GM12801 (cell line): ENCODE data around the gene NOD1.

Source experiments
- TF ChIP-seq, protein P1 (sequence below): IDR thresholded peaks from one replicate; pipeline ENCODE4 v1.5.1; 2011; ENCODE audit warnings: control low read depth; ENCODE audit not compliant: insufficient read length; ENCODE audit errors: extremely low read depth

The NOD1 gene

DNA sequence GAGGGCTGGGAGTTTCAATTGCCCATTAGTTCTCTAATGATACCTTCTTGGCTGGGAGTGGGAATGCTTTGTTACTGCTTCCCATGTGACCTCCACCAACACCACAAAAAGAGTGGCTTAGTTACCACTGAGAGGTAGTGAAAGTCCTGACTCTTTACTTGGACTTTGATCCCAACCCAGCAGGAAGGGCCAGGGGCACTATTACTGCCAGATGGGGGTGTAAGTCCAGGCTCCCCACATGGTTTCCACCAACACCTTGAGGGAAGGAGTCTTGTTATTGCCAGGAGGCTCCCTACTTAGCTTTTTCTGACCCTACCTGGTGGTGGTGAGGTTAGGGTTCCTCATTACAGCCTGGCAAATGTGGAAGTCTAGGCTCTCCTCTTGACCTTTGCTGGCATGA lies 14.6 kb upstream of the NOD1 start:
- TF ChIP-seq, protein P1, sequence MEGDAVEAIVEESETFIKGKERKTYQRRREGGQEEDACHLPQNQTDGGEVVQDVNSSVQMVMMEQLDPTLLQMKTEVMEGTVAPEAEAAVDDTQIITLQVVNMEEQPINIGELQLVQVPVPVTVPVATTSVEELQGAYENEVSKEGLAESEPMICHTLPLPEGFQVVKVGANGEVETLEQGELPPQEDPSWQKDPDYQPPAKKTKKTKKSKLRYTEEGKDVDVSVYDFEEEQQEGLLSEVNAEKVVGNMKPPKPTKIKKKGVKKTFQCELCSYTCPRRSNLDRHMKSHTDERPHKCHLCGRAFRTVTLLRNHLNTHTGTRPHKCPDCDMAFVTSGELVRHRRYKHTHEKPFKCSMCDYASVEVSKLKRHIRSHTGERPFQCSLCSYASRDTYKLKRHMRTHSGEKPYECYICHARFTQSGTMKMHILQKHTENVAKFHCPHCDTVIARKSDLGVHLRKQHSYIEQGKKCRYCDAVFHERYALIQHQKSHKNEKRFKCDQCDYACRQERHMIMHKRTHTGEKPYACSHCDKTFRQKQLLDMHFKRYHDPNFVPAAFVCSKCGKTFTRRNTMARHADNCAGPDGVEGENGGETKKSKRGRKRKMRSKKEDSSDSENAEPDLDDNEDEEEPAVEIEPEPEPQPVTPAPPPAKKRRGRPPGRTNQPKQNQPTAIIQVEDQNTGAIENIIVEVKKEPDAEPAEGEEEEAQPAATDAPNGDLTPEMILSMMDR: no peak

- TF ChIP-seq, protein P1: no peak
Observed at GRCh38 chr7:30491417-30491816, 12.8 kb upstream of the NOD1 start.

DNA sequence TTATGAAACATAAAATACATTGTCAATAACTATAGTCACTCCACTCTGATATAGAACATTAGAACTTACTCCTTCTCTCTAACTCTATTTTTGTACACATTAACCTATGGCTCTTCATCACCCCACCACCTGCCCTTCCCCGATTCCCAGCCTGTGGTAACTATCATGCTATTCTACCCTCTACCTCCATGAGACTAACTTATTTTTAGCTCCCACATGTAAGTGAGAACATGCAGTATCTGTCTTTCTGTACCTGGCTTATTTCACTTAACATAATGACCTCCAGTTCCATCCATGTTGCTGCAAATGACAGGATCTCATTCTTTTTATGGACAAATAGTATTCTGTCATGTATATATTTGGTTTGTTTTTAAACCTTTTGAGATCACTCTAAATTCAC lies 8.8 kb upstream of the NOD1 start:
- TF ChIP-seq, protein P1: no peak

GRCh38 chr7:30485667-30486066 lies 7.1 kb upstream of the NOD1 start:
- TF ChIP-seq, protein P1: no peak

DNA sequence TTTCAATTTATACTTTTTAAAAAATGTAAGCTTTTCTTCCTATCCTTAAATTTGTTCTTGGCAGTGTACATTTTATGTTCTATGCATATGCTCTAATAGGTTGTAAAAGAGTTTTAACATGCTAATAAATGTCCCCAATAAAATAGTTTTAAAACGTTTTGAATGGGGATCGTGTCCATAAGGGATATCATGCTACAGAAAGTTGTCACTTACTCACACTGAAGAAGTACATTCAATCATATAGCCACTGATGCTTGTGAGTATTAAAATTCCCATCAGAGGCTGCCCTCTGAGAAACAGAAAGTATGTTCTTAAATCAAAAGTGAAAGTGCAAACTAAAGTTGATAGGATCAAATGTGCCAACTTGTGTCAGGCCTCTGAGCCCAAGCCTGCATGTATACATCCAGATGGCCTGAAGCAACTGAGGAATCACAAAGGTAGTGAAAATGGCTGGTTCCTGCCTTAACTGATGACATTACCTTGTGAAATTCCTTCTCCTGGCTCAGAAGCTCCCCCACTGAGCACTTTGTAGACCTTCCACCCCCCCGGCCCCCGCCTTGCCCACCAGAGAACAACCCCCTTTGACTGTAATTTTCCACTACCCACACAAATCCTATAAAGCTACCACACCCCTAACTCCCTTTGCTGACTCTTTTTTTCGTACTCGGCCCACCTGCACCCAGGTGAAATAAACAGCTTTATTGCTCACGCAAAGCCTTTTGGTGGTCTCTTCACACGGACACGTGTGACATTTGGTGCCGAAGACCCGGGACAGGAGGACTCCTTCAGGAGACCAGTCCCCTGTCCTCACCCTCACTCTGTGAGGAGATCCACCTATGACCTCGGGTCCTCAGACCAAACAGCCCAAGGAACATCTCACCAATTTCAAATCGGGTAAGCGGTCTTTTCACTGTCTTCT lies 877 bp upstream of the NOD1 start:
- TF ChIP-seq, protein P1: no peak

- TF ChIP-seq, protein P1: no peak
Observed at GRCh38 chr7:30476459-30477145, 2.0 kb downstream of the NOD1 start.

- TF ChIP-seq, protein P1: no peak
Observed at GRCh38 chr7:30475580-30475979, 3.0 kb downstream of the NOD1 start.
